HepG2 (cell line): Measurements from ENCODE around the gene LRRC8E. TPM values are rescaled to one million over a fixed set of nuclear protein-coding genes. Genes with fewer than 3 reads are reported as not detected.
A peak's percentile ranks its signal among the peaks of the same experiment; 100 is the strongest.

Source experiments
- FOXP1 ChIP-seq, 2 experiments: fragments of 450-650 bp in 1 of 2; IDR thresholded peaks; 2 replicates each; pipeline ENCODE4 v1.6.1; 2017 to 2018; ENCODE audit warnings: antibody characterized with exemption in 1 of 2
- GABPB1 ChIP-seq: IDR thresholded peaks from 2 replicates; pipeline ENCODE4 v1.6.1; 2016; ENCODE audit warnings: mild to moderate bottlenecking, missing genetic modification reagents, moderate library complexity, missing compliant biosample characterization
- GATAD1 ChIP-seq: IDR thresholded peaks from 2 replicates; pipeline ENCODE4 v1.6.1; 2016; ENCODE audit warnings: missing genetic modification reagents, missing compliant biosample characterization
- HNRNPLL ChIP-seq: fragments of 200-400 bp; formaldehyde crosslinking; IDR thresholded peaks from 2 replicates; pipeline ENCODE4 v1.6.1; 2017; ENCODE audit warnings: mild to moderate bottlenecking, low read depth, low read length; ENCODE audit not compliant: poor library complexity, severe bottlenecking
- HNRNPUL1 ChIP-seq: fragments of 200-400 bp; formaldehyde crosslinking; IDR thresholded peaks from 2 replicates; pipeline ENCODE4 v1.6.1; 2017; ENCODE audit warnings: low read depth, mild to moderate bottlenecking, low read length, moderate library complexity
- HOXA5 ChIP-seq: sonication (generic); formaldehyde crosslinking; IDR thresholded peaks from 2 replicates; pipeline ENCODE4 v1.4.0; 2020; ENCODE audit warnings: missing genetic modification reagents
- ISX ChIP-seq: sonication (generic); formaldehyde crosslinking; conservative IDR thresholded peaks from 2 replicates; pipeline ENCODE4 v1.5.0; 2020; ENCODE audit warnings: missing genetic modification reagents
- KLF13 ChIP-seq: sonication (generic); formaldehyde crosslinking; IDR thresholded peaks from 2 replicates; pipeline ENCODE4 v1.4.0; 2020; ENCODE audit warnings: mild to moderate bottlenecking, missing genetic modification reagents
- LBX2 ChIP-seq: sonication (generic); formaldehyde crosslinking; IDR thresholded peaks from 2 replicates; pipeline ENCODE4 v1.5.0; 2020; ENCODE audit warnings: missing genetic modification reagents, mild to moderate bottlenecking, borderline replicate concordance
- NFKB2 ChIP-seq: sonication (generic); formaldehyde crosslinking; IDR thresholded peaks from 2 replicates; pipeline ENCODE4 v1.4.0; 2020; ENCODE audit warnings: missing genetic modification reagents, borderline replicate concordance
- SMYD3 ChIP-seq: sonication (generic); formaldehyde crosslinking; IDR thresholded peaks from 2 replicates; pipeline ENCODE4 v1.8.1; 2023; ENCODE audit warnings: mild to moderate bottlenecking, missing genetic modification reagents
- STAT5B ChIP-seq: sonication (generic); formaldehyde crosslinking; IDR thresholded peaks from 2 replicates; pipeline ENCODE4 v1.4.0; 2020; ENCODE audit warnings: missing genetic modification reagents
- TCF12 ChIP-seq, 2 experiments: fragments of 450-650 bp in 1 of 2; sonication (generic) in 1 of 2; formaldehyde crosslinking in 1 of 2; IDR thresholded peaks; 2 replicates each; pipeline versions ENCODE4 v1.6.1 to v1.8.0; 2017 to 2022; ENCODE audit warnings: antibody characterized with exemption in 1 of 2, mild to moderate bottlenecking in 1 of 2, missing genetic modification reagents in 1 of 2, moderate library complexity in 1 of 2
- ZBTB14 ChIP-seq: sonication (generic); formaldehyde crosslinking; IDR thresholded peaks from 2 replicates; pipeline ENCODE4 v1.4.0; 2020; ENCODE audit warnings: missing genetic modification reagents
- ZGPAT ChIP-seq: IDR thresholded peaks from 2 replicates; pipeline ENCODE4 v1.6.1; 2016; ENCODE audit warnings: mild to moderate bottlenecking
- ZNF225 ChIP-seq: sonication (generic); formaldehyde crosslinking; IDR thresholded peaks from 2 replicates; pipeline ENCODE4 v1.4.0; 2020; ENCODE audit warnings: mild to moderate bottlenecking, missing genetic modification reagents
- ZNF275 ChIP-seq: sonication (generic); formaldehyde crosslinking; IDR thresholded peaks from 2 replicates; pipeline ENCODE4 v1.8.0; 2022; ENCODE audit warnings: missing genetic modification reagents, mild to moderate bottlenecking, inconsistent platforms, borderline replicate concordance
- ZNF292 ChIP-seq: sonication (generic); formaldehyde crosslinking; IDR thresholded peaks from 2 replicates; pipeline ENCODE4 v1.8.1; 2022; ENCODE audit warnings: mild to moderate bottlenecking, low read depth, missing genetic modification reagents, borderline replicate concordance
- ZNF441 ChIP-seq: sonication (generic); formaldehyde crosslinking; IDR thresholded peaks from 2 replicates; pipeline ENCODE4 v1.7.0; 2021; ENCODE audit warnings: missing genetic modification reagents, borderline replicate concordance
- ZNF446 ChIP-seq: sonication (generic); formaldehyde crosslinking; IDR thresholded peaks from 2 replicates; pipeline ENCODE4 v1.5.0; 2020; ENCODE audit warnings: mild to moderate bottlenecking, missing genetic modification reagents
- ZNF552 ChIP-seq: sonication (generic); formaldehyde crosslinking; IDR thresholded peaks from 2 replicates; pipeline ENCODE4 v1.9.0; 2022; ENCODE audit warnings: missing genetic modification reagents, mild to moderate bottlenecking, borderline replicate concordance
- ZNF800 ChIP-seq: sonication (generic); formaldehyde crosslinking; IDR thresholded peaks from 2 replicates; pipeline ENCODE4 v1.4.0; 2020; ENCODE audit warnings: missing genetic modification reagents
- polyA plus RNA-seq, 8 experiments: library from polyadenylated mRNA; depleted of rRNA in 3 of 8; stranded (reverse) in 7 of 8; unstranded in 1 of 8; fragments of >200 nt; fragmentation: Illumina TruSeq in 4 of 8; extraction: Trizol in 4 of 8; gene quantifications; 2 replicates each; pipeline versions ENCODE4 v1.2.1 to v1.2.3, GENCODE V29; 2011 to 2016; ENCODE audit warnings: low read depth in 4 of 8, missing spikeins in 1 of 8, mixed read lengths in 1 of 8; ENCODE audit not compliant: insufficient read depth in 1 of 8
- total RNA-seq, 5 experiments: library from RNA; depleted of rRNA; stranded (reverse); fragments of >200 nt; fragmentation: Illumina TruSeq; extraction: Trizol; gene quantifications; 2 replicates each; pipeline ENCODE4 v1.2.3, GENCODE V29; 2016; ENCODE audit warnings: low read depth in 1 of 5

Gene LRRC8E
- total and polyA plus RNA-seq, 2 of the 13 experiments (the other 11 are each of a cell fraction or from before 2014, with no cell fraction given): 8.0 to 10.3 TPM

- peak; percentile 93 for TF ChIP-seq ZNF800 (CRISPR knock-in tag)
- TF ChIP-seq ZNF275: peak; percentile 80
- TF ChIP-seq GATAD1 (CRISPR knock-in tag): peak; percentile 73; the same call in 1 of the 2 replicates
- peak; percentile 69 for TF ChIP-seq HNRNPLL
- peak; percentile 86; the same call in 1 of the 2 replicates for TF ChIP-seq ZNF441 (CRISPR knock-in tag)
- TF ChIP-seq HNRNPUL1: no peak
- peak; percentile 63 for TF ChIP-seq ZNF292 (CRISPR knock-in tag)
- TF ChIP-seq STAT5B (CRISPR knock-in tag): peak; percentile 58; the same call in 1 of the 2 replicates
- no peak for TF ChIP-seq ISX (CRISPR knock-in tag)
- TF ChIP-seq HOXA5 (CRISPR knock-in tag): peak; percentile 89
- peak; percentile 79; the same call in 1 of the 2 replicates for TF ChIP-seq KLF13 (CRISPR knock-in tag)
- TF ChIP-seq ZNF225: peak; percentile 77; the same call in 1 of the 2 replicates
- TF ChIP-seq GABPB1 (CRISPR knock-in tag): peak; percentile 80
- TF ChIP-seq ZGPAT (CRISPR knock-in tag): peak; percentile 94
- peak; percentile 97; the same call in 1 of the 2 replicates for TF ChIP-seq NFKB2 (CRISPR knock-in tag)
- TF ChIP-seq ZNF446 (CRISPR knock-in tag): 0 out of 2 replicates have a peak, but pooled peaks have one; percentile 56
- no peak for TF ChIP-seq TCF12 (IDR thresholded peaks at IDR 0.05)
- TF ChIP-seq TCF12 (CRISPR knock-in tag; IDR thresholded peaks at IDR 0.05): 0 out of 2 replicates have a peak, but pooled peaks have one; percentile 64
- TF ChIP-seq SMYD3 (CRISPR knock-in tag): 0 out of 2 replicates have a peak, but pooled peaks have one; percentile 72
- peak; percentile 53 for TF ChIP-seq ZBTB14 (CRISPR knock-in tag)
- TF ChIP-seq LBX2 (CRISPR knock-in tag): peak; percentile 82; the same call in 1 of the 2 replicates
- no peak for TF ChIP-seq FOXP1 (IDR thresholded peaks at IDR 0.05)
- TF ChIP-seq FOXP1 (CRISPR knock-in tag; IDR thresholded peaks at IDR 0.05): peak; percentile 72
- peak; percentile 63; the same call in 1 of the 2 replicates for TF ChIP-seq ZNF552 (CRISPR knock-in tag)
Measured at GRCh38 chr19:7852851-7853769, 35.2 kb upstream of the LRRC8E start (continued).
